ENCODE results near the gene SNED1. TPM values are rescaled to one million over a fixed set of nuclear protein-coding genes. Genes with fewer than 3 reads are reported as not detected.

Gene SNED1
- total RNA-seq, 1 donor from 2014 or later = 25.2 TPM

GRCh38 chr2:241068942-241069810, 70.8 kb downstream of the SNED1 start:
- no peak for DNase-seq

- no peak for DNase-seq
These were observed 71.4 kb downstream of the SNED1 start for GRCh38 chr2:241069821-241070281.

GRCh38 chr2:241070361-241070760, 71.9 kb downstream of the SNED1 start:
- no peak for DNase-seq

- no peak for DNase-seq
These were observed 72.6 kb downstream of the SNED1 start for GRCh38 chr2:241070811-241071676.

- DNase-seq = no peak
These were observed 73.3 kb downstream of the SNED1 start for GRCh38 chr2:241071677-241072111.

GRCh38 chr2:241072151-241072550, 73.7 kb downstream of the SNED1 start:
- DNase-seq = no peak

- no peak for DNase-seq
These were observed 74.2 kb downstream of the SNED1 start for GRCh38 chr2:241072553-241073165.

- DNase-seq = no peak
These were observed 75.0 kb downstream of the SNED1 start for GRCh38 chr2:241073166-241074064.

- DNase-seq = no peak
These were observed 75.8 kb downstream of the SNED1 start for GRCh38 chr2:241074065-241074818.

- DNase-seq = no peak
These were observed 76.6 kb downstream of the SNED1 start for GRCh38 chr2:241074901-241075540.

- DNase-seq = no peak
These were observed 82.2 kb downstream of the SNED1 start for GRCh38 chr2:241080405-241081189.

GRCh38 chr2:241081190-241081642, 82.8 kb downstream of the SNED1 start:
- DNase-seq = no peak

GRCh38 chr2:241081643-241082340, 83.4 kb downstream of the SNED1 start:
- no peak for DNase-seq

GRCh38 chr2:241082341-241083090, 84.1 kb downstream of the SNED1 start:
- no peak for DNase-seq

GRCh38 chr2:241083091-241083415, 84.6 kb downstream of the SNED1 start:
- DNase-seq = no peak

- DNase-seq = no peak
These were observed 86.5 kb downstream of the SNED1 start for GRCh38 chr2:241084856-241085444.

- DNase-seq = no peak
These were observed 89.2 kb downstream of the SNED1 start for GRCh38 chr2:241087420-241088268.
